Measurements from ENCODE around the gene SP5. TPM values are rescaled to one million over a fixed set of nuclear protein-coding genes. Genes with fewer than 3 reads are reported as not detected.
"Not testable (repeated sequence)": the region's sequence is repeated elsewhere in the genome, so short reads cannot be mapped to it uniquely, and the experiment has no call there.

SP5 gene
- total RNA-seq = 1 to 10 TPM; 1.3 to 1.7 TPM
- long read RNA-seq, partial matches to known transcripts = 0 of 2 reads
- long read RNA-seq, other reads (novel, unspliced or antisense) = 1 of 2 reads

DNA sequence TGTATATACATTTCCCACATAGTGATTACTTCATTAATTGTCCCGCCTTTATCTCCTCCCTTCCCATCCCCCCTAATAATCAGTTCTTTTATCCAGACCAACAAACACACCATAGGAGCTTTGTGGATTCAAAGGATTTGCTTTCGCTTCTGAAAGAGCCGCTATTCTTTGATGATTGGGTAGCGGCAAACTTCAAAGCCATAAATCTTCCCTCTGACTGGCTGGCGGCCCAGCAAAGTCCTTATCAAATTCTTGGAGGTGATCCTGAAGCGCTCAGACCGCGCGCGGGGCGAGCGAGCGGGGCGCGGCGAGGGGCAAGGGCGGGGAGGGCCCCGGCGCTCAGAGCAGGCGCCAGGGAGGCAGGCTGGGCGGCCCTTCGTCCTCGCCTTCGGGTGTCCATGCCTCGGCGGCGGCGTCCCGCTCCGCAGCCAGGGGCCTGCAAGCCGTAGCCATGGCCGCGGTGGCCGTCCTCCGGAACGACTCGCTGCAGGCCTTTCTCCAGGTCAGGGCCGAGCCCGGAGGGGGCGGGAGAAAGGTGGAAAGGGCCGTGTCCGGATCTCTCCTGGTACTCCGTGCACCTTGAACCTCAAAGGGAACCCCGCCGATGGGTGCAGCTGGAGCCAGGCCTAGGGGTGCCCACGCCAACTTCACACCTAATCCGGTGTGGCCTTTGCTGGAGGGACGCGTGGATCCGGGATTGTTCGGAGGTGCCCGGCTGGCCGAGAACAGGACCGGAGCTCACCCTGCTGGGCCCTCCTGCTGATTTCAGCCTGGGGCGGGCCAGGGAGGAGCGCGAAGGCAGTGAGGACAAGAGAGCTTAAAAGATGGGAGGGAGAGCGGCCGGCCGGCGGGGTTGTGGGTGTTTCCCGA, at the start of gene SP5:
SP5 (plus strand) TSS at position 276 of the 870 bp plus-strand sequence; CDS start at position 452, 176 bp downstream.
- intact Hi-C loops (cut with DNase I, micrococcal nuclease) = loop anchor here in 1 of 2 donors (10.0 kb wide), 1 partner anchor 310 kb away; no protein-coding TSS in a partner anchor
- peak; percentile 60 for ATAC-seq
- DNase-seq = peak; percentile 41 to 52

DNA sequence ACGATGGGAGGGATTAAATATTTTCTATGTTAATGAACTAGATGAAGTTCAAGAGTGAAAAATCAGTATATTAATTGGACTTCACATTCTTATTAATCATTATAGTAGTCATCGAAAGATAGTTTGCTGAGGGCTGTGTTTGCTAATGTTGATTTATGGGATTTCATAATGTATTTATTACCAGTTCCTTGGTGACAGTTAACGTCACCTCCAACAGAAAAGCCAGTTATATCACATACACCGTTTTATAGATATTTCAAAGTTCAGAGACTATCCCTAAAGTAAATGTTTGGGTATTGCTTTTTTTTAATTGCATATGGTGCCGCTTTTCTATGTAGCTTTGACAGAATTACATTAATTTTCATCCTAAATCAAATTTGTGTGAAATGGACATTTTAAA, 49.4 kb upstream of the SP5 start:
- intact Hi-C loops (cut with DNase I, micrococcal nuclease) = loop anchor here in 1 of 2 donors (10.0 kb wide), 1 partner anchor 51 kb away; no protein-coding TSS in a partner anchor

GRCh38 chr2:170669909-170670308, 45.2 kb upstream of the SP5 start:
- no peak for ATAC-seq
- intact Hi-C loops (cut with DNase I, micrococcal nuclease) = loop anchor here in 1 of 2 donors (10.0 kb wide), 1 partner anchor 55 kb away; no protein-coding TSS in a partner anchor
- DNase-seq = no peak

More for the DNA sequence above, 49.4 kb upstream of the SP5 start:
- ATAC-seq = peak; percentile 82
- DNase-seq = no peak

GRCh38 chr2:170670651-170671050, 44.5 kb upstream of the SP5 start:
- ATAC-seq (no peak), DNase-seq (no peak)
- intact Hi-C loops (cut with DNase I, micrococcal nuclease) = no loop called here

DNA sequence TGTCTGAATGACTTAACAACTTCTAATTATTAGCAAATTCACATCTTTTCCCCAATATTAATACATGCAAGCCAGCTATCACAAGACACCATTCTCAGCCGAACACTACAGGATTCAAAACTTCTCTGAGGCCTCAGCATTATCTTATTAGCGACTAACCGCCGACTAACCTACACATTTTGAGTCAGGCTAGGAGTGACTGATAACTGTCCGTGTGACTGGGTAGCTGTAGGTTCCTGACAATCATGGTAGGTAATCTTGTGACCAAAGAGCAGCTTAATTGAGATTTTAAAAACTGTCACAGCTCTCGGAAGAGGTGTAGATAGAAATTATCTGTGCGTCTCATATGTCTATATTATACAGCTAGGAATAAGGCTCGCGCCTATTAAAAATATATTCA, 44.1 kb upstream of the SP5 start:
- ATAC-seq (no peak), DNase-seq (no peak)
- intact Hi-C loops (cut with DNase I, micrococcal nuclease) = no loop called here

DNA sequence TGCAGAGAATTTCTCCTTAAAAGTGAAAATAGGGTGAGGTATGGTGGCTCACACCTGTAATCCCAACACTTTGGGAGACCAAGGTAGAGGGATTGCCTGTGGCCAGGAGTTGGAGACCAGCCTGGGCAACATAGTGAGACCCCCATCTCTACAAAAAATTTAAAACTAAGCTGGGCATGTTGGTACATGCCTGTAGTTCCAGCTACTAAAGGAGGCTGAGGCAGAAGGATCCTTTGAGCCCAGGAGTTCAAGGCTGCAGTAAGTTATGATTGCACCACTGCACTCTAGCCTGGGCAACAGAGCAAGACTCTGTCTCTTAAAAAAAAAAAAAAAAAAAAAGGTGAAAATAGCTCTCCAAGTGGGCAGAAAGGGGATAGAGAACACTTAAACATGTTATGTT, 40.9 kb upstream of the SP5 start:
- DNase-seq; intact Hi-C loops (cut with DNase I, micrococcal nuclease); ATAC-seq: not testable (repeated sequence)

GRCh38 chr2:170675701-170676100, 39.4 kb upstream of the SP5 start:
- ATAC-seq (no peak), DNase-seq (no peak)
- intact Hi-C loops (cut with DNase I, micrococcal nuclease) = no loop called here

DNA sequence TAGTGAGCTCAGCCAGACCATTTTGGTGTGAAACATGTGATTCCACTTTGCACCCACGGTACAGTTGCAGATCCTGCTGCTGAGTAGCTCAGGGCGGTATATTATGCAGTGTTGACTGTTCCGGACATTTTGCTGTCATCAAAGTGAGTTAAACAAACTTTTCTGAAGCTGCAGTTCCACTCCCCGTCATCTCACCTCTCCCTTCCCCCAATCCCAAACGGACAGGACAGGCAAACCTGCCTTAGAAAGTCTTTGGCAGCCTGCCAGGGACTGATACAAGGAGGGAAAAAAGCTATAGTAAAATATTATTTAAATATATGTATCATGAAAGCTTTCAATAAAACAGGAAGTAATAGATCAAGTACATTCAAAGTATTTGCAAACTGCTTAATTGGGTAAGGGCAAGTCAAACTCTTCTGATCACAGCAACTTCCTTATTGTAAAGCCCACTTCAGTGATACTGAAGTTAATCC, 35.5 kb upstream of the SP5 start:
- DNase-seq (peak in 1 of 2 donors; percentile 41), ATAC-seq (peak; percentile 80)
- intact Hi-C loops (cut with DNase I, micrococcal nuclease) = no loop called here

DNA sequence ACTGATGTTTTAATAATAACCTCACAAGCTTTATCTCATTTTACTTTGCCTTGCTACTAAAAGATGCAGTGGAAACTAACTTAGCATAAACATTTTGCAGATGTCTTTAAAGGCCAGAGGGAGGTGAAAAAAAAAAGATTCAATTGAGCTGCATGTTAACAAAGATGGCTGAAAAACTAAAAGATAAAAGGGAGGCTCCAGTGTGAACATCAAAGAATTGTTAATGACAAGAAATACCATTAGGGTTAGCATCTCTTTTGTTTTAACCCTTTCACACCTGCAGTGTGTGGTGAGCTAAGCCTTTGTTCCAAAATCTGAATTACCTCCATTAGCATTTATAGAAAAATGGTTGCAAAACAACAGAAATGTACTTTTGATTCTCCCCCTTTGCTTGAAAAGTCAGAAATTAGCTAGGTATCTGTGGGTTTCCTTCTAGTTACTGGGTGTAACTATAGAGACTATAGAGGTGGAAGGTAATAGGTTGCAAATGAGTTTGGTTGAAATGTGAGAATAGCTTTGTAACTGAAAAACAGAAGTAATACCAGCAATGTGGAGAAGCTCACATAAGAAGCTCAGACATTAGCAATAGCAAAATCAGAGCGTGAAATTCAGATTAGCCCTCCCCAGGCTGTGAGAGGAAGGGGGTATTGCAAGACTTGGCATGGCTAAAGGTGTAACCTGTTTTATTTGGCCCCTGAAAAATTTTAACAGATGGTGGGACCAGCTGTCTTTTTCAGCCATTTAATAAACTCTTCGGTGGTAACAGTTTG, 34.8 kb upstream of the SP5 start:
- DNase-seq (no peak), ATAC-seq (no peak)
- intact Hi-C loops (cut with DNase I, micrococcal nuclease) = no loop called here

GRCh38 chr2:170681311-170681710, 33.8 kb upstream of the SP5 start:
- intact Hi-C loops (cut with DNase I, micrococcal nuclease) = no loop called here
- ATAC-seq (no peak), DNase-seq (no peak)

DNA sequence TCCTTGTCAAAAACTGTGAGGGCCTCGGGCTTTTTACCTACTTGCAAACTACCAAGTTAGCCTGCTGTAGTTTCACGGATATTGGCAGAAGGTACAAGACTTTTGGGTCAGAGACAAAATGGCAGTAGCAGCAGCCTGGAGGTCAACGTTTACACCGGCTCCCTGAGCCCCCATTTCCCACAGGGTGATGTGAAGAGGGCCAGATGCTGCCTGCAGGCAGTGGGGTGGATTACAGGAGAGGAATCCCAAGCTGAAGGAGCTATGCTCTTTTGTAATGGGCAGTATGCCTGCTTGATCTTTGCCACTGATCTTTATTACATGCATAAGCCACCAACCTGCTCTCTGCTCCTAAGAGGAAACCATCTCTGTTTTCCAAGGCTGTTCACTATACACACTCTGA, 29.5 kb upstream of the SP5 start:
- intact Hi-C loops (cut with DNase I, micrococcal nuclease) = no loop called here
- no peak for DNase-seq
- no peak for ATAC-seq

GRCh38 chr2:170689481-170689880, 25.7 kb upstream of the SP5 start:
- ATAC-seq = no peak
- DNase-seq = no peak
- intact Hi-C loops (cut with DNase I, micrococcal nuclease) = no loop called here

- intact Hi-C loops (cut with DNase I, micrococcal nuclease) = no loop called here
- DNase-seq (no peak), ATAC-seq (no peak)
These were observed 24.5 kb upstream of the SP5 start for GRCh38 chr2:170690640-170691039.

DNA sequence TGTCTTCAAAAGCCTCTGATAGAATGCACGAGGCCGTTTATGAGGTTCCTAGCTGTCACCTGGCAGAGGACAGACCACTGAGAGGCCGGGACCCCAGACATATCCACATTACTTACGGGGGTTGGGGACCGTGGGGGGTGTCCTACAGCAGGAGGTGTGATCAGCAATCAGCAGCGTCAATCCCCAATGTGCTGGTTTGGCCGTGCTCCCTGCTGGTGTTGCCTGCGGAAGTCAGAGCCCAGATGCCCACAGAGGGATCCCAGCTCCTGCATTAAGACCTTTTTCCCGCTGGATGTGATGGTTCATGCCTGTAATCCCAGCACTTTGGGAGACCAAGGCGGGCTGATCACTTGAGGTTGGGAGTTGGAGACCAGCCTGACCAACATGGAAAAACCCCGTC, 20.8 kb upstream of the SP5 start:
- DNase-seq = no peak
- ATAC-seq = no peak
- intact Hi-C loops (cut with DNase I, micrococcal nuclease) = no loop called here

DNA sequence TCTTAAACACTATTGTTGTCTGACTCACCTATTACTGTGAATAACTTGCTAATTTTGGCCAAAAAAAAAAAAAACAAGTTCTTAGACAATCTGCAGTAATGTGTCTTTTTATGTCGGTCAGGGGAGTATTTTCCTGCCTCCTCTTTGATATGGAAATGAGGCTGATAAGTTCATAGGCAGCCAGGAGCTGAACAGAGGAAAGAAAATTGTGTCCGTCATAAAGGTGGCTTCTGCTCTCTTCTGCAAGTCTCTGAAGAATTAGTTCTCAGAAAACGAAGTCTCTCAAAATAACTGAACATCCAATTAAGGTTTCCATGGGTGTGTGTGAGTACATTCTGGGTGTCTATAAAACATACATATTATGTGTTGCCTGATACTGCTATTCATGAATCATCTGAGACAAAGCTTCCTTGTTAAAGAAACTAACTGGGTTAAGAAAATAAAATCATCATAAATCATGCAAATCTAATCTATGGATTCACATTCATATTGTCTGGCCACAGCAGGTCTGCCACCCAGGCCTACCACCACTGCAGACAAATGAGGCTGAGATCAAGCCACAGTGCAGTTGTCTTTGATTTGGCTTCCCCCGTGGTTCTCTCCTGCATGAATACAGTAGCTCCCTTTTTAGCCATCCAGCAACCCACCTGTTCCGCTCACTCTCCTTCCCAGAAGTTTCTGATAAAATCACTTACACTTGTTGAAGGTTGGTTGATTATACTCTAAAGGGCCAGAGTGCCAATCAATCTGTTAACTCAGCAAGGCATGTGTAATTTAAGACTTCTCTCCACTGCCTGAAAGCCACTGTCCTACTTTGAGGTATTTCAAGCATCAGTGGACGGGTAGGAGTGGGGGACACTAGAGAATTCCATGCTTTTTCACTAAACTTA, 19.4 kb upstream of the SP5 start:
- no peak for ATAC-seq
- DNase-seq = no peak

DNA sequence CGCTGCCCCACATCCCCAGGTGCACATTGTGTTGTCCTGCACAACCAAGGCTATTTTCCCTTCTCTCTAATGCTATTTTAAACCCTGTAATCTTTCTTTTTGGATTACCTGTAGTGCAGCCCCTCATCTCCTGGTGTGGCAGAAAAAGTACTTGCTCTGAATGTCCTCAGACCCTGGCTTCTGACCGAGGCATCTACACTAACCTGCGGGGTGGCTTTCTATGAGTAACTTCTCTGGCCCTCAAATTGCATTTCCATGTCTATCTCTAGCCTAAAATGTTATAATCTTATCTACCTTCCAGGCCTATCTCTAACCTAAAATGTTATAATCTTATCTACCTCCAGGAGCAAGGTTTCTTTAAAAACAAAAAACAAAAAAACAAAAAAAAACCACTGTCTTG, 18.2 kb upstream of the SP5 start:
- intact Hi-C loops (cut with DNase I, micrococcal nuclease) = no loop called here
- ATAC-seq (no peak), DNase-seq (no peak)

More for the DNA sequence above, 19.4 kb upstream of the SP5 start:
- intact Hi-C loops (cut with DNase I, micrococcal nuclease) = no loop called here

- intact Hi-C loops (cut with DNase I, micrococcal nuclease) = no loop called here
- ATAC-seq (no peak), DNase-seq (no peak)
These were observed 14.1 kb upstream of the SP5 start for GRCh38 chr2:170701011-170701410.

- intact Hi-C loops (cut with DNase I, micrococcal nuclease) = no loop called here
- ATAC-seq = no peak
- DNase-seq = no peak
These were observed 11.2 kb upstream of the SP5 start for GRCh38 chr2:170703776-170704476.

Measured in left colon (tissue), 2 donors.